GM18526 (cell line): ENCODE data around the gene ST3GAL2.

Experiments used
- POLR2A ChIP-seq: IDR thresholded peaks from 3 replicates; pipeline ENCODE4 v1.6.1; 2011; ENCODE audit not compliant: insufficient read length; ENCODE audit errors: extremely low read depth

Gene ST3GAL2

DNA sequence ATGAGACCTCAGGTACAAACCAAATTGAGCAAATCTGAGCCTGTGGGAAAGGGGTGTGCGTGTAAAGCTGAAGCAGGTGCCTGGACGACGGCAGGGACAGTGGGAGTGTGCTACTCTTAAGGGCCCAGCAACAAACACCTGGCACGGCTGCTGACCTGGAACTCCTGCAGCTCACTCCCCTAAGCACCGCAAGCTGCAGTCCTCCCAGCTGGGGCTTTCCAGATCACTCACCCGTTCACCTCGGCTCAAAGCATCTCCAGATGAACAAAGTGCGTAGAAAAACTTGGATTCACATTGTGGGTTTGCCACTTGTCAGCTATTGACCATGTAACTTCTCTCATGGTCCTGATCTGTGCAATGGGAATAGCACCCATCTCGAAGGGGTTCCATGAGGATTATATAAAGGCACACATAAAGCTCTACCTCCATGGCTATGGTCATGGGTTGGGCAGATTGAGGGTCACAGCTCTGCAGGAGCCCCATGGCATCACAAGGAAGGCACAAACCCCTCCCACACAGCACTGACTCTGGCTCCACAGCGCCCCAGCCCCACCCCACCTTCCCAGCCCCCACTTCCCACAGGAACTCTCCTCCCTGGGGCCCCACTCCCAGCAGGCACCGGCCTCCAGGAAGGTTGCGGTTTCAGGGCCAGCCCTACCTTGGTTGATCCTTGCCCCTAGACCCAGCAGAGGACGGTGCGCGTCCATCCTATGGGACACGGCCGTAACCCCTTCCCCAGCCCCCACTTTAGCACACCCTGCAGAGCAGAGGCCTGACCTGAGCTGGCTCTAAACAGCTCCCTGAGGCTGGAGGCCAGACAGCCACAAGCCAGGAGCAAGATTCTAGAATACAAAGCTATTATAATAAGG is 21.9 kb downstream of the ST3GAL2 start:
- TF ChIP-seq POLR2A: no peak

DNA sequence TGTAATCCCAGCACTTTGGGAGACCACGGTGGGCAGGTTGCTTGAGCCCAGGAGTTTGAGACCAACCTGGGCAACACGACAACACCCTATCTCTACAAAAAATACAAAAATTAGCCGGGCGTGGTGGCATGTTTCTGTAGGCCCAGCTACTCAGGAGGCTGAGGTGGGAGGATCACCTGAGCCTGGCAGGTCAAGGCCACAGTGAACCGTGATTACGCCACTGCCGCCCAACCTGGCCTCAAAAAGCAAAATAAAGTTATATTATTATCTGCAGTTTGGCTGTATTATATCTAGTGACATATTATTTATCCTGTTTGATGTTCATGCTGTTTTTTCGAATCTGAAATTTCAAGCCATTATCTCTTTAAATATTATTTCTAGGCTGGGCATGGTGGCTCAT is 26.5 kb downstream of the ST3GAL2 start:
- no peak for TF ChIP-seq POLR2A

DNA sequence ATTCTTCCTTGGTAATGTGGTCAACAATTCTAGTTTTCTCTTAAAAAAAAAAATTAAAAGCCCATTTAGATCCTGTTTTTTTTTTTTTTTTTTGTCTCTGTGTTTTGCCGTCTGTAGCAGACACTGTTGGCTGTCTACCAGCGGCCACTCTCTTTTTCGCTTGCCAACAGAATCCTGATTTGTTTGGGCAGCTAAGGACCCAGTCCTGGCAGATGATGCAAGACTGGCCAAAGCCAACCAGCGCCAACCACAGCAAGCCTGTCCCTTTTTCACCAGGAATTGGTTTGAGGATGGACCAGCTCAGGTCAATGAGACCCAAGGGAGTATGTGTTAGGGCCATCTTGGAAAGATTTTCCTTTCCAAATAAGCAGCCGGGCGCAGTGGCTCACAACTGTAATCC is 28.2 kb downstream of the ST3GAL2 start:
- TF ChIP-seq POLR2A: no peak

DNA sequence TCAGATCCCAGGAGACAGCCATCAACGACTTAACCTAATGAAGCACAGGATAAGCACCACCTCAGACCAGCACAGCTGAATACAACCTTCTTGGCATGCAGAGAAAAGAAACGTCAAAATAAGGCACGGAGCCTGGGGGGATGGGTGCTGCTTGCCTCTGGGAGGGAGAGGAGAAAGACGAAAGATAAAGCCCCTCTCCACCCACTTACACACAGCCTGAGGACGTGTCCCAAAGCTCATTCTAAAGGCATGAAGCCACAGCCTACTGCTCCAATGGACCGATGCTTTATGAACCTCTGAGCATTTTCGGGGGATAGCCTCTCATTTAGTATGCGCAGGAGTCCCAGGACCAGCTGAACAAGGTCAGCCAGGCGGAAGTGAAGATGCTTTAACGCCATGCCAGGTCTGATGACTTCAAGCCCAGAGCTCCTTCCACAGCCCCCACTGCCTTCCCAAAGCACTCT is 31.1 kb downstream of the ST3GAL2 start:
- no peak for TF ChIP-seq POLR2A

DNA sequence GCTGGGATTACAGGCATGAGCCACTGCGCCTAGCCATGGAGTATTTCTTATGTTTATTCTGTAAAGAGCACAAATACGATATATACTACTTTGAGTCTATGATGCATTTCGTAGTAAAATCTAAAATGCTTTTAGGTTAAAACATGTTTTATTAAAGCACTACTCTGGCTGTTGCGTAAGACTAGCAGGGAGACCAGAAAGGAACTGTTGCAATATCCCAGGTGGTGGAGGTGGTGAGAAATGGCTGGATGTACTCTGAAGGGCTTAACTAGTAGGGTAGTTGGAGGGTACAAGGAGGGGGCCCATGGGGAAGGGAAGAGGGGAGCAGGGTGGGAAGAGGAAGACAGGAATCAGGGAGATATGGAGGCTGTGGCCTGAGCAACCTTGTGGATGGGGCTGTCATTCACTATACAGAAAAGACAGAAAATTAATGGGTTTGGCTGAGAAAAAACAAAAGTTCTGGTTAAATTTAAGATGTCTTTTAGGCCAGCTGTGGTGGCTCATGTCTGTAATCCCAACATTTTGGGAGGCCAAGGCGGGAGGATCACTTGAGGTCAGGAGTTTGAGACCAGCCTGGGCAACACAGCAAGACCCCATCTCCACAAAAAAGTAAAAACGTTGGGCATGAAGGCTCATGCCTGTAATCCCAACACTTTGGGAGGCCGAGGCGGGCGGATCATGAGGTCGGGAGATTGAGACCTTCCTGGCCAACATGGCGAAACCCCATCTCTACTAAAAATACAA is 35.8 kb downstream of the ST3GAL2 start:
- no peak for TF ChIP-seq POLR2A

DNA sequence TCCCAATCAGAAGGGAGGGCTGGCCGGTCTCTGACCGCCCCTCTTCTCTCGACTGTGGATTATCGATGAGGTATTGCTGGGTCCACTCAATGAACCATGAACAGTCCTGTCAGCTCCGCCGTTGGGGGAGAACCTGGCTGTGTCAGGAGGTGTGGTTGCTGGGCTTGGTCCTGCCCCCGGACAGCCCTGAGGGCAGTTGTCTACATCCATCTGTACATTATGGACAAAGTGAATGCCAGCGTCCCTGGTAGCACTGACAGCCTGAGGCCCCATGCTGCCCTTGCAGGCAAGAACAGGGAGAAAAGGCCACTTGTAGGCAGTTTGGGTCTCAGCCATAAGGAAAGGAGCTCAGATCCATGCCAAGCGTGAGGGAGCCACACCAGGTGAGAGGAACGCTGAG is 38.9 kb downstream of the ST3GAL2 start:
- no peak for TF ChIP-seq POLR2A

DNA sequence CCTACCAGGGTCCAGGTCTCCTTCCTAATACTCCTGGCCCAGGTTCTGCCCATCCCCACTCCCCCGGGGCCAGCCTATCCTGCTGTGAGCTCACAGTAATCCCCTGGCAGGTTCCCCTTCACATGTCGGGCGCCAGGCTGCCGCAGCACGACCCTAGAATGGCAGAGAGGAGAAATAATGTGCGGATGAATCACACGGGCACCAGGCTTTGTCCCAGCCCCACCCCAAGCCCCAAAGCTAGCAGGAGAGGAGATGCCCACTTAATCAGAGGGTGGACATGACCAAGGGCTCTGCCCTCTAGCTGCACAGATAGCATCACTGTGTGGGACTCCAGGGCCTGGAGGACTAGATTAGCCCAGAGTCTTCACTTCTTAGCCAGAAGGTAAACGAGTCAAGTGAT is 39.5 kb downstream of the ST3GAL2 start:
- no peak for TF ChIP-seq POLR2A

DNA sequence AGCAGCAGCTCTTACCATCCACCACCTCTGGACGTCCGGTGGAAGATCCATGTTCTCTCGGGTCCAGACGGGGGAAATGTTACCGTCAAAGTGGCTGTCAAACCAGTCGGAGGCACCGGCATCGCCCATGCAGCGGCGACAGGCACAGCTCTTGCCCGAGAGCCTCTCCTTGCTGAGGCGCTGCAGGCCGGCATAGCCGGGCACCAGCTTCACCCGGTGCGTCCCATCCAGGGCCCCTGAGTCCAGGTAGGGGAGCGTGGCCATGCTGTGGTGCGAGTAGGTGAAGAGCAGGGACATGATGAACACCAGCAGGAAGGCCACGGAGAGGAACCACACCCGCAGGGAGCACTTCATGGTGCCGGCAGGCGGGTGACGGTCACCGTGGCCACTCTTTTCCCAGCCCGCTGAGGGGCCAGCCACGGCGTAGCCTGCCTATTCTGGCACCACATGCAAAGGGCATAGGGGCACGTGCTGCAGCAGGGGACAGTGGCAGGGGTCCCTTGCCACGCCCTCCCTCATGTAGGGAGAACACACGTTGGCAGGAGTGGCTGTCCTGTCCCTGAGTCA is 40.6 kb downstream of the ST3GAL2 start:
- TF ChIP-seq POLR2A: no peak

DNA sequence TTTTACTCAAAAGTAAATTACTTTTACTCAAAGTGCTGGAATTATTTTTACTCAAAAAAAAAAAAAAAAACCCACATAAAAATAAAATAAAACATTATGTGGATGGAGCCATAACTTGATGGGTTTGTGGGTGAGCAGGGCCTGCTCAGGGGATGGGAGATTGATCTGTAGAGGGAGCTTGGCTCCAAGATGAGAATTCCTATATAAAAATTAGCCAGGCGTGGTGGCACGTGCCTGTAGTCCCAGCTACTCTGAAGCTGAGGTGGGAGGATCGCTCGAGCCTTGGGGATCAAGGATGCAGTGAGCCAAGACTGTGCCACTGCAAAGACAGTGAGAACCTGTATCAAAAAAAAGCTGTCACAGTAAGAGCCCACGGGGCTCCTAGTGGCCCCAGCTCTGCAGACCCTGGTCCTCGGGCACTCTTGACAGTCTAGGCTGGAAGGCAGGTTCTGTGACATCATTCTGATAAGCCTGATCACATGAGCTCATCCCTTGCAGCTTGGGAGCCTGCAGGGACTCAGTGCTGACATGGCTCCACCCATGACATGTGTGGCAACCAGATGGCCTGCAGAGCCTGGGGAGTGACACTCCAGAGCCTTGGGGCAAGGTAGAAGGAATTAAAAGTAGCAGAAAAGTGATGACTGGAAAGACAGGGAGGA is 42.5 kb downstream of the ST3GAL2 start:
- no peak for TF ChIP-seq POLR2A

DNA sequence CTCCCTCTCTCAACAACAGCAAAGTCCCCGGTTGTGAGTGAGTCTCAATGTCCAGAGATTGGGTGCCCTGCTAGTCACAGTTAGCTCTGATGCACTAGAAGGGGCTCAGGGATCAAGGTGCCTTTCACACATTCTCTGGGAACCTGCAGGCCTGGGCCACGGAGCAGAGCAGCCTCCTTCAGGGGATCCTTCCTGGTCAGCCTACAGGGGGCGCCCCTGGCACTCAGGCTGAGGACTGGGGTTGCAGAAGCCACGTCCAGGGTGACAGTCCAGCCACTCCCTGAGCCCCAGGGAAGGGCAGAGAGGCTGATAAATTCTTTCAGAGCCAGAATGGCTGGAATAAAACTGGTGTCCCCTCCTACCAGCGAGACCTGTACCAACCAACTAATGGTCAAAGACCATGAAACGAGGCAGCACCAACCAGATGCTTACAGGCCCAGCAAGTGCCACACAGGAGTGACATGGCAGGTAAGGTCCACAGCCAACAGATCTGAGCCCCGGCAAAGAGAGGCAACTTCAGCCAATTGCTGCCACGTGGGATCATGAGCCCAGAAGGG is 43.5 kb downstream of the ST3GAL2 start:
- TF ChIP-seq POLR2A: no peak

DNA sequence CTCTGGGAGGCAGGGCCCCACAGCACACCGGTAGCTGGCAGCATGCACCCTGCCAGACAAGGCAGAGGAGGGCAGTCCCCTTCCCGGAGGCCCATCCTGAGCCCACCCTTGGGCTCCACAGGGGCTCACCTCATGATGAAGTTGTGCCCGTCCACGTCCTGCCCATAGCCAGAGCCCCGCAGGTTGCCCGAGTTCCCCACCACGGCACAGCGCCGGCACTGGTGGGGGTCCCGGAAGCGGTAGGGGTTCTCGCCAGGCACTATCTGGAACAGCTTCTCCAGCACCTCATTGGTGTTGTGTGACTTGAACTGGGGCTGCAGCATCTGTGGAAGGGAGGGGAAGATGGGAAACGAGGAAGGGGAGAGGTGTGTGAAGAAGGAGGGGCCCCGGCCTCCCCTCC is 44.0 kb downstream of the ST3GAL2 start:
- TF ChIP-seq POLR2A: no peak

DNA sequence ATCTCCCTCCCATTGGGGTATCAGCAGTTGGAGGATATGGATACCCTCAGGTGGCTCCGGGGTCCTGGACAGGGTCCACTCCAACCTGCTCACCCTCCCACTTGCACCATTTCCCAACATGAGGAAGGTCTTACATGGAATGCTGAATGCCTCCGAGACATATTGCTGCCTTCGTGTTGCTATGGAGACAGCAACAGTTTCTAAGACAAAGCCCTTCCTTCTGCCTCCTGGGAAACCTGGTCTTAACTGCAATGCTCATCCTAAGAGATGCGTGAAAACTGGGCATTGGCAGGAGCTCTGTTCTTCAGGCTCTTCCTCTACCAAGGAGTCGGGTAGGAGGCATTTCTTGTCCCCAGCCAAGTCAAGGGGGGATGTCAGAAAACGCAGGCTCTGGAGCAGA is 45.2 kb downstream of the ST3GAL2 start:
- TF ChIP-seq POLR2A: no peak

DNA sequence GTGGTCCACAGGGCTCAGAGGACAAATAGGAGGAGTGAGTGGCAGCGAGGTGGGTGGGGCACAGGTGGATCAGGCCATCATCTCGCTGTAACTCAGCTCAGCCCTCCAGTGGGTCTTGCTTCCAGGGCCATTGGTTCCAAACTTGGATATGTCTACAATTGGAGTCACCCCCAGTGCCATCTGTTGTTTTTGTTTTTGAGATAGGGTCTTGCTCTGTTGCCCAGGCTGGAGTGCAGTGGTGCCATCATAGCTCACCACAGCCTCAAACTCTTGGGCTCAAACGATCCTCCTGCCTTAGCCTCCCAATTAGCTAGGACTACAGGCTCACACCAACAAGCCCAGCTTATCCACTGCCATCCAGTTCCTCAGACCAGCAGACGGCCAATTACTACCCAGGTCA is 46.3 kb downstream of the ST3GAL2 start:
- TF ChIP-seq POLR2A: no peak

DNA sequence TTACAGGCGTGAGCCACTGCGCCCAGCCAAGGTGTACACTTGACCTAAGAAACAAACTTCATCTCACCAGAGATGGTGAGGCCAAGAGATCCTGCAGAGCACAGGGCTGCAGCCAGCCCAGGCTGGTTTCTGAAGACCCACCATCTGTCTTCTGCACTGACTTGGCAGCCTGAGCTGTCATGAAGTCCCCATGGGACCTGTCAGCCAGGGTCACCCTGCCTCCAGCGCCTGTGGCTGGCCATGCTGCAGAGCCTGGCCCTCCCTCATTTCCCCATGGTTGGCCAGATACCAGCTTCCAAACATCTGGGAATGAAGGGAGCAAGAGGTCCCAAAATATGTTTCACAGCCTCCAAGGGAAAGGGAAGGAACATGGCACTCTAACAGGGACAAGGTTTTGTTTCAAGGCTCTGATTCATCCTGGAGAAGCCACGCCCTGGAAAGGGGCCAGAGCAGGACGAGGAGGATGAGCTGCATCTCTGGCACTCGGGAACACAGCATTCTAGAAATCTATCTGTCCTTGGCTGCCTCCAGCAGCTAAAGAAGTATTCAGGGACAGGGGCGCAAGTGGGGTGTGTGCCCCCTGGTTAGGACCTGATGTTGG is 46.9 kb downstream of the ST3GAL2 start:
- TF ChIP-seq POLR2A: no peak

DNA sequence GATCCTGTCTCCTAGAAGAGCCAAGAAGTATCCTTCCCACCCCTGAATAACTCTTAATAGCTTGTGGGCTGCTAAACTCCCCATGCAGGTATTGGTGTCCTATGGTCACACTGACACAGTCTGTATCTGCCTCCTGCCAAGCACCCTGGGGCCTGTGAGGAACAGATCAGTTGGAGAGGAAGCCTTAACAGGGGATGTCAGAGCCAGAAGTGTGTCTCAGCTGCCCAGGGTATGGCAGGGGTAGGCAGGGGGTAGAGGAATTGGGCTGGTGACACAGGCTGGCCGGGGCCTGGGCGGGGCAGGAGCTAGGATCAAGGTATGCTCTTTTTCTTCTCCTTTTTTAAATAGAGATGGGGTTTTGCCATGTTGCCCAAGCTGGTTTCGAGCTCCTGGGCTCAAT is 47.5 kb downstream of the ST3GAL2 start:
- no peak for TF ChIP-seq POLR2A
